GM23338 (cell line): Measurements from ENCODE around the gene ZFYVE16. TPM values are rescaled to one million over a fixed set of nuclear protein-coding genes. Genes with fewer than 3 reads are reported as not detected.

ENCODE experiments used
- ATAC-seq: fragments of 200-7000 bp; cut with Tn5 transposase; 3 replicates; pipeline ENCODE4 v1.9.1; 2020
- DNase-seq: peaks from one replicate; pipeline ENCODE4 v3.0.0-alpha.2; 2015; ENCODE audit warnings: low spot score
- H2AFZ ChIP-seq: fragments of 200-600 bp; sonication (generic); 2 replicates; pipeline ENCODE4 v1.8.0; 2016; ENCODE audit warnings: antibody characterized with exemption, mild to moderate bottlenecking, moderate library complexity
- H3F3A ChIP-seq: fragments of 200-600 bp; sonication (generic); replicated peaks from 2 replicates; pipeline ENCODE4 v1.8.0; 2017; ENCODE audit warnings: antibody characterized with exemption, mixed run types, low read depth
- H3K27ac ChIP-seq: fragments of 200-600 bp; sonication (generic); 2 replicates; pipeline ENCODE4 v1.6.1; 2016; ENCODE audit warnings: low read depth
- H3K27me3 ChIP-seq: fragments of 200-600 bp; sonication (generic); 2 replicates; pipeline ENCODE4 v1.8.0; 2016; ENCODE audit warnings: mild to moderate bottlenecking, mixed run types, moderate library complexity; ENCODE audit not compliant: insufficient read depth
- H3K36me3 ChIP-seq: fragments of 200-600 bp; sonication (generic); 2 replicates; pipeline ENCODE4 v1.8.0; 2016; ENCODE audit warnings: mild to moderate bottlenecking; ENCODE audit not compliant: insufficient read depth
- H3K4me1 ChIP-seq: fragments of 200-600 bp; sonication (generic); 2 replicates; pipeline ENCODE4 v1.8.0; 2016; ENCODE audit warnings: mild to moderate bottlenecking, moderate library complexity; ENCODE audit not compliant: insufficient read depth
- H3K4me2 ChIP-seq: fragments of 200-600 bp; sonication (generic); 2 replicates; pipeline ENCODE4 v1.7.1; 2017; ENCODE audit warnings: mixed run types
- H3K4me3 ChIP-seq: fragments of 200-600 bp; sonication (generic); 2 replicates; pipeline ENCODE4 v1.6.1; 2016; ENCODE audit warnings: mixed run types
- H3K79me2 ChIP-seq: fragments of 200-600 bp; sonication (generic); replicated peaks from 2 replicates; pipeline ENCODE4 v1.8.0; 2017; ENCODE audit warnings: mild to moderate bottlenecking; ENCODE audit not compliant: insufficient read depth
- H3K9me2 ChIP-seq: fragments of 200-600 bp; sonication (generic); 2 replicates; pipeline ENCODE4 v1.8.0; 2017; ENCODE audit not compliant: insufficient read depth
- H4K20me1 ChIP-seq: fragments of 200-600 bp; sonication (generic); replicated peaks from 2 replicates; pipeline ENCODE4 v1.8.0; 2017; ENCODE audit warnings: mild to moderate bottlenecking; ENCODE audit not compliant: insufficient read depth
- H3K27ac Mint-ChIP-seq: 2 replicates; pipeline ENCODE4 v1.8.0; 2020; ENCODE audit warnings: inconsistent platforms, mild to moderate bottlenecking, moderate library complexity, mixed read lengths
- H3K27me3 Mint-ChIP-seq: 3 replicates; pipeline ENCODE4 v1.8.0; 2022; ENCODE audit warnings: low read depth, mild to moderate bottlenecking, moderate library complexity, mixed read lengths, inconsistent platforms; ENCODE audit not compliant: insufficient read depth, poor library complexity
- H3K36me3 Mint-ChIP-seq: 3 replicates; pipeline ENCODE4 v1.8.0; 2021; ENCODE audit warnings: low read depth, mild to moderate bottlenecking, inconsistent platforms, moderate library complexity, mixed read lengths
- H3K4me1 Mint-ChIP-seq: 3 replicates; pipeline ENCODE4 v1.8.0; 2020; ENCODE audit warnings: mild to moderate bottlenecking, inconsistent platforms, mixed read lengths
- H3K4me3 Mint-ChIP-seq: 3 replicates; pipeline ENCODE4 v1.8.0; 2021; ENCODE audit warnings: moderate library complexity, mild to moderate bottlenecking, inconsistent platforms, mixed read lengths
- H3K9me3 Mint-ChIP-seq: 3 replicates; pipeline ENCODE4 v1.8.0; 2020; ENCODE audit warnings: moderate library complexity, mild to moderate bottlenecking, inconsistent platforms, mixed read lengths
- CREB1 ChIP-seq: fragments of 250-450 bp; sonication (Bioruptor Pico); IDR thresholded peaks from 2 replicates; pipeline ENCODE4 v1.5.0; 2020; ENCODE audit warnings: low read depth, mild to moderate bottlenecking, moderate library complexity
- EZH2 ChIP-seq: fragments of 200-600 bp; sonication (generic); IDR thresholded peaks from one replicate; pipeline ENCODE4 v1.8.0; 2017; ENCODE audit warnings: antibody characterized with exemption, mild to moderate bottlenecking, low read depth; ENCODE audit not compliant: unreplicated experiment
- EZH2phosphoT487 ChIP-seq: fragments of 200-600 bp; sonication (generic); IDR thresholded peaks from one replicate; pipeline ENCODE4 v1.8.1; 2018; ENCODE audit warnings: antibody characterized with exemption; ENCODE audit not compliant: unreplicated experiment
- JUNB ChIP-seq: IDR thresholded peaks from one replicate; pipeline ENCODE4 v1.6.1; 2016; ENCODE audit warnings: antibody characterized with exemption; ENCODE audit not compliant: unreplicated experiment
- NANOG ChIP-seq: IDR thresholded peaks from 2 replicates; pipeline ENCODE4 v1.6.1; 2016; ENCODE audit warnings: antibody characterized with exemption, borderline replicate concordance
- POLR2AphosphoS5 ChIP-seq: IDR thresholded peaks from 2 replicates; pipeline ENCODE4 v1.6.1; 2016; ENCODE audit warnings: antibody characterized with exemption, low read depth
- STAT1 ChIP-seq: IDR thresholded peaks from one replicate; pipeline ENCODE4 v1.6.1; 2016; ENCODE audit warnings: antibody characterized with exemption; ENCODE audit not compliant: unreplicated experiment
- ZNF114 ChIP-seq: fragments of 250-450 bp; sonication (Bioruptor Pico); IDR thresholded peaks from 2 replicates; pipeline ENCODE4 v1.5.0; 2020; ENCODE audit warnings: mild to moderate bottlenecking, moderate library complexity
- ZNF331 ChIP-seq: fragments of 250-450 bp; sonication (Bioruptor Pico); IDR thresholded peaks from 2 replicates; pipeline ENCODE4 v1.5.0; 2020; ENCODE audit warnings: low read depth, mild to moderate bottlenecking, moderate library complexity
- polyA plus RNA-seq: library from polyadenylated mRNA; unstranded; fragments of >200 nt; fragmentation: Nextera tagmentation; extraction: Ambion mirVana; gene quantifications from 2 replicates; pipeline ENCODE4 v1.2.1, GENCODE V29; 2016
- total RNA-seq: library from RNA; depleted of rRNA; stranded (reverse); fragments of >200 nt; shearing (Covaris generic); gene quantifications from 2 replicates; pipeline ENCODE4 v1.2.3, GENCODE V29; 2014
- TF ChIP-seq, protein P1 (sequence below): IDR thresholded peaks from 2 replicates; pipeline ENCODE4 v1.6.1; 2016; ENCODE audit warnings: antibody characterized with exemption
- TF ChIP-seq, protein P2 (sequence below): IDR thresholded peaks from one replicate; pipeline ENCODE4 v1.6.1; 2018; ENCODE audit warnings: antibody characterized with exemption; ENCODE audit not compliant: unreplicated experiment
- TF ChIP-seq, protein P3 (sequence below): fragments of 250-450 bp; sonication (Bioruptor Pico); IDR thresholded peaks from 2 replicates; pipeline ENCODE4 v1.5.0; 2020; ENCODE audit warnings: mild to moderate bottlenecking, moderate library complexity
- TF ChIP-seq, protein P4 (sequence below), 2 experiments: fragments of 200-600 bp in 1 of 2; sonication (generic) in 1 of 2; conservative IDR thresholded peaks; 2 replicates each; pipeline versions ENCODE4 v1.5.1 to v1.6.1; 2016 to 2017; ENCODE audit warnings: antibody characterized with exemption in 2 of 2, low read depth in 2 of 2, mild to moderate bottlenecking in 2 of 2, moderate library complexity in 1 of 2

The ZFYVE16 gene
- total and polyA plus RNA-seq, 2 experiments from 2014 or later, result 24.2 to 26.6 TPM

DNA sequence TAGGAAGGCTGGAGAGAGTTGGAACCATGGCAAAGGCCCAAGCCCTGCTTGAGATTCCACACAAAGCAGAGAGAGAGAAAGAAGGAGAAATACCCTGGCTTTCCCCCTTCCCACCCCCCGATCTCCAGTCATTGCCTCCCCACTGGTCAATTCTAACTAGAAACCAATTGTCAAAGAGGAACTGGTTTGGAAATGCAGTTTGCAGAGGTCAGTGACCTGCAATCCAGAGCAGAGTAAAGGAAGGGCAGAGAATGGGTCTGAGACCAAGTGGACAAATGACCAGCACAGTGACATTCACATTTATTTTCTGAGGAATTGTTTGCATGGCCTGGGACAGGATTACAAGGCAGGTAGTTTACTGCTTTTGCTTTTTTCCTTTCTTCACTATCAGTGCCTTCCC is 37.5 kb upstream of the ZFYVE16 start:
- Mint-ChIP-seq H3K9me3 (peaks cover 11% of the 10 kb centered on the region; the same call in 2 of the 3 replicates), H3K4me3 (no peak overlapping the region), H3K27me3 (no peaks in the 10 kb centered on the region), H3K27ac (no peak overlapping the region), H3K36me3 (peaks cover 7% of the 10 kb centered on the region; the same call in 2 of the 3 replicates), H3K4me1 (peaks cover 5% of the 10 kb centered on the region)
- Histone ChIP-seq H3K27me3 (no peaks in the 10 kb centered on the region), H3K36me3 (no peaks in the 10 kb centered on the region), H3K4me1 (no peaks in the 10 kb centered on the region), H3K79me2 (no peaks in the 10 kb centered on the region), H3K4me3 (no peak overlapping the region), H3K9me2 (no peaks in the 10 kb centered on the region), H2AFZ (peak overlapping the region; percentile 90), H3K27ac (no peak overlapping the region), H3K4me2 (no peak overlapping the region), H4K20me1 (no peaks in the 10 kb centered on the region), H3F3A (no peaks in the 10 kb centered on the region)
- no peak for TF ChIP-seq CREB1 (CRISPR knock-in tag)
- TF ChIP-seq STAT1, result no peak
- no peak for TF ChIP-seq EZH2phosphoT487
- TF ChIP-seq ZNF114 (CRISPR knock-in tag), result no peak
- TF ChIP-seq, protein P1, sequence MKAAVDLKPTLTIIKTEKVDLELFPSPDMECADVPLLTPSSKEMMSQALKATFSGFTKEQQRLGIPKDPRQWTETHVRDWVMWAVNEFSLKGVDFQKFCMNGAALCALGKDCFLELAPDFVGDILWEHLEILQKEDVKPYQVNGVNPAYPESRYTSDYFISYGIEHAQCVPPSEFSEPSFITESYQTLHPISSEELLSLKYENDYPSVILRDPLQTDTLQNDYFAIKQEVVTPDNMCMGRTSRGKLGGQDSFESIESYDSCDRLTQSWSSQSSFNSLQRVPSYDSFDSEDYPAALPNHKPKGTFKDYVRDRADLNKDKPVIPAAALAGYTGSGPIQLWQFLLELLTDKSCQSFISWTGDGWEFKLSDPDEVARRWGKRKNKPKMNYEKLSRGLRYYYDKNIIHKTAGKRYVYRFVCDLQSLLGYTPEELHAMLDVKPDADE, result no peak
- no peak for TF ChIP-seq POLR2AphosphoS5
- TF ChIP-seq, protein P2, sequence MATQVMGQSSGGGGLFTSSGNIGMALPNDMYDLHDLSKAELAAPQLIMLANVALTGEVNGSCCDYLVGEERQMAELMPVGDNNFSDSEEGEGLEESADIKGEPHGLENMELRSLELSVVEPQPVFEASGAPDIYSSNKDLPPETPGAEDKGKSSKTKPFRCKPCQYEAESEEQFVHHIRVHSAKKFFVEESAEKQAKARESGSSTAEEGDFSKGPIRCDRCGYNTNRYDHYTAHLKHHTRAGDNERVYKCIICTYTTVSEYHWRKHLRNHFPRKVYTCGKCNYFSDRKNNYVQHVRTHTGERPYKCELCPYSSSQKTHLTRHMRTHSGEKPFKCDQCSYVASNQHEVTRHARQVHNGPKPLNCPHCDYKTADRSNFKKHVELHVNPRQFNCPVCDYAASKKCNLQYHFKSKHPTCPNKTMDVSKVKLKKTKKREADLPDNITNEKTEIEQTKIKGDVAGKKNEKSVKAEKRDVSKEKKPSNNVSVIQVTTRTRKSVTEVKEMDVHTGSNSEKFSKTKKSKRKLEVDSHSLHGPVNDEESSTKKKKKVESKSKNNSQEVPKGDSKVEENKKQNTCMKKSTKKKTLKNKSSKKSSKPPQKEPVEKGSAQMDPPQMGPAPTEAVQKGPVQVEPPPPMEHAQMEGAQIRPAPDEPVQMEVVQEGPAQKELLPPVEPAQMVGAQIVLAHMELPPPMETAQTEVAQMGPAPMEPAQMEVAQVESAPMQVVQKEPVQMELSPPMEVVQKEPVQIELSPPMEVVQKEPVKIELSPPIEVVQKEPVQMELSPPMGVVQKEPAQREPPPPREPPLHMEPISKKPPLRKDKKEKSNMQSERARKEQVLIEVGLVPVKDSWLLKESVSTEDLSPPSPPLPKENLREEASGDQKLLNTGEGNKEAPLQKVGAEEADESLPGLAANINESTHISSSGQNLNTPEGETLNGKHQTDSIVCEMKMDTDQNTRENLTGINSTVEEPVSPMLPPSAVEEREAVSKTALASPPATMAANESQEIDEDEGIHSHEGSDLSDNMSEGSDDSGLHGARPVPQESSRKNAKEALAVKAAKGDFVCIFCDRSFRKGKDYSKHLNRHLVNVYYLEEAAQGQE, result no peak
- TF ChIP-seq ZNF331 (CRISPR knock-in tag), result no peak
- TF ChIP-seq EZH2, result no peak
- TF ChIP-seq, protein P3, sequence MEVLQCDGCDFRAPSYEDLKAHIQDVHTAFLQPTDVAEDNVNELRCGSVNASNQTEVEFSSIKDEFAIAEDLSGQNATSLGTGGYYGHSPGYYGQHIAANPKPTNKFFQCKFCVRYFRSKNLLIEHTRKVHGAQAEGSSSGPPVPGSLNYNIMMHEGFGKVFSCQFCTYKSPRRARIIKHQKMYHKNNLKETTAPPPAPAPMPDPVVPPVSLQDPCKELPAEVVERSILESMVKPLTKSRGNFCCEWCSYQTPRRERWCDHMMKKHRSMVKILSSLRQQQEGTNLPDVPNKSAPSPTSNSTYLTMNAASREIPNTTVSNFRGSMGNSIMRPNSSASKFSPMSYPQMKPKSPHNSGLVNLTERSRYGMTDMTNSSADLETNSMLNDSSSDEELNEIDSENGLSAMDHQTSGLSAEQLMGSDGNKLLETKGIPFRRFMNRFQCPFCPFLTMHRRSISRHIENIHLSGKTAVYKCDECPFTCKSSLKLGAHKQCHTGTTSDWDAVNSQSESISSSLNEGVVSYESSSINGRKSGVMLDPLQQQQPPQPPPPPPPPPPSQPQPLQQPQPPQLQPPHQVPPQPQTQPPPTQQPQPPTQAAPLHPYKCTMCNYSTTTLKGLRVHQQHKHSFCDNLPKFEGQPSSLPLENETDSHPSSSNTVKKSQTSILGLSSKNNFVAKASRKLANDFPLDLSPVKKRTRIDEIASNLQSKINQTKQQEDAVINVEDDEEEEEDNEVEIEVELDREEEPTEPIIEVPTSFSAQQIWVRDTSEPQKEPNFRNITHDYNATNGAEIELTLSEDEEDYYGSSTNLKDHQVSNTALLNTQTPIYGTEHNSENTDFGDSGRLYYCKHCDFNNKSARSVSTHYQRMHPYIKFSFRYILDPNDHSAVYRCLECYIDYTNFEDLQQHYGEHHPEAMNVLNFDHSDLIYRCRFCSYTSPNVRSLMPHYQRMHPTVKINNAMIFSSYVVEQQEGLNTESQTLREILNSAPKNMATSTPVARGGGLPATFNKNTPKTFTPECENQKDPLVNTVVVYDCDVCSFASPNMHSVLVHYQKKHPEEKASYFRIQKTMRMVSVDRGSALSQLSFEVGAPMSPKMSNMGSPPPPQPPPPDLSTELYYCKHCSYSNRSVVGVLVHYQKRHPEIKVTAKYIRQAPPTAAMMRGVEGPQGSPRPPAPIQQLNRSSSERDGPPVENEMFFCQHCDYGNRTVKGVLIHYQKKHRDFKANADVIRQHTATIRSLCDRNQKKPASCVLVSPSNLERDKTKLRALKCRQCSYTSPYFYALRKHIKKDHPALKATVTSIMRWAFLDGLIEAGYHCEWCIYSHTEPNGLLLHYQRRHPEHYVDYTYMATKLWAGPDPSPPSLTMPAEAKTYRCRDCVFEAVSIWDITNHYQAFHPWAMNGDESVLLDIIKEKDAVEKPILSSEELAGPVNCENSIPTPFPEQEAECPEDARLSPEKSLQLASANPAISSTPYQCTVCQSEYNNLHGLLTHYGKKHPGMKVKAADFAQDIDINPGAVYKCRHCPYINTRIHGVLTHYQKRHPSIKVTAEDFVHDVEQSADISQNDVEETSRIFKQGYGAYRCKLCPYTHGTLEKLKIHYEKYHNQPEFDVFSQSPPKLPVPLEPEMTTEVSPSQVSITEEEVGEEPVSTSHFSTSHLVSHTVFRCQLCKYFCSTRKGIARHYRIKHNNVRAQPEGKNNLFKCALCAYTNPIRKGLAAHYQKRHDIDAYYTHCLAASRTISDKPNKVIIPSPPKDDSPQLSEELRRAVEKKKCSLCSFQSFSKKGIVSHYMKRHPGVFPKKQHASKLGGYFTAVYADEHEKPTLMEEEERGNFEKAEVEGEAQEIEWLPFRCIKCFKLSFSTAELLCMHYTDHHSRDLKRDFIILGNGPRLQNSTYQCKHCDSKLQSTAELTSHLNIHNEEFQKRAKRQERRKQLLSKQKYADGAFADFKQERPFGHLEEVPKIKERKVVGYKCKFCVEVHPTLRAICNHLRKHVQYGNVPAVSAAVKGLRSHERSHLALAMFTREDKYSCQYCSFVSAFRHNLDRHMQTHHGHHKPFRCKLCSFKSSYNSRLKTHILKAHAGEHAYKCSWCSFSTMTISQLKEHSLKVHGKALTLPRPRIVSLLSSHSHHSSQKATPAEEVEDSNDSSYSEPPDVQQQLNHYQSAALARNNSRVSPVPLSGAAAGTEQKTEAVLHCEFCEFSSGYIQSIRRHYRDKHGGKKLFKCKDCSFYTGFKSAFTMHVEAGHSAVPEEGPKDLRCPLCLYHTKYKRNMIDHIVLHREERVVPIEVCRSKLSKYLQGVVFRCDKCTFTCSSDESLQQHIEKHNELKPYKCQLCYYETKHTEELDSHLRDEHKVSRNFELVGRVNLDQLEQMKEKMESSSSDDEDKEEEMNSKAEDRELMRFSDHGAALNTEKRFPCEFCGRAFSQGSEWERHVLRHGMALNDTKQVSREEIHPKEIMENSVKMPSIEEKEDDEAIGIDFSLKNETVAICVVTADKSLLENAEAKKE (CRISPR knock-in tag), result no peak
- no peak for TF ChIP-seq JUNB
- TF ChIP-seq, protein P4, sequence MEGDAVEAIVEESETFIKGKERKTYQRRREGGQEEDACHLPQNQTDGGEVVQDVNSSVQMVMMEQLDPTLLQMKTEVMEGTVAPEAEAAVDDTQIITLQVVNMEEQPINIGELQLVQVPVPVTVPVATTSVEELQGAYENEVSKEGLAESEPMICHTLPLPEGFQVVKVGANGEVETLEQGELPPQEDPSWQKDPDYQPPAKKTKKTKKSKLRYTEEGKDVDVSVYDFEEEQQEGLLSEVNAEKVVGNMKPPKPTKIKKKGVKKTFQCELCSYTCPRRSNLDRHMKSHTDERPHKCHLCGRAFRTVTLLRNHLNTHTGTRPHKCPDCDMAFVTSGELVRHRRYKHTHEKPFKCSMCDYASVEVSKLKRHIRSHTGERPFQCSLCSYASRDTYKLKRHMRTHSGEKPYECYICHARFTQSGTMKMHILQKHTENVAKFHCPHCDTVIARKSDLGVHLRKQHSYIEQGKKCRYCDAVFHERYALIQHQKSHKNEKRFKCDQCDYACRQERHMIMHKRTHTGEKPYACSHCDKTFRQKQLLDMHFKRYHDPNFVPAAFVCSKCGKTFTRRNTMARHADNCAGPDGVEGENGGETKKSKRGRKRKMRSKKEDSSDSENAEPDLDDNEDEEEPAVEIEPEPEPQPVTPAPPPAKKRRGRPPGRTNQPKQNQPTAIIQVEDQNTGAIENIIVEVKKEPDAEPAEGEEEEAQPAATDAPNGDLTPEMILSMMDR (conservative IDR thresholded peaks at IDR 0.05; ENCODE audit: low read depth in 2 of 2), result no peak
- TF ChIP-seq NANOG, result no peak
- no peak for DNase-seq
- no peak for ATAC-seq
